GM23248 (cell line): ENCODE data around the gene KCNE1.

Experiments
- EZH2 ChIP-seq: fragments of 200-600 bp; sonication (generic); IDR thresholded peaks from 2 replicates; pipeline ENCODE4 v1.6.1; 2018; ENCODE audit warnings: antibody characterized with exemption, mild to moderate bottlenecking; ENCODE audit not compliant: insufficient read depth, poor library complexity, severe bottlenecking
- EZH2phosphoT487 ChIP-seq: fragments of 200-600 bp; sonication (generic); IDR thresholded peaks from 2 replicates; pipeline ENCODE4 v1.6.1; 2018; ENCODE audit warnings: antibody characterized with exemption, moderate library complexity, mild to moderate bottlenecking, low read depth; ENCODE audit not compliant: insufficient read depth

DNA sequence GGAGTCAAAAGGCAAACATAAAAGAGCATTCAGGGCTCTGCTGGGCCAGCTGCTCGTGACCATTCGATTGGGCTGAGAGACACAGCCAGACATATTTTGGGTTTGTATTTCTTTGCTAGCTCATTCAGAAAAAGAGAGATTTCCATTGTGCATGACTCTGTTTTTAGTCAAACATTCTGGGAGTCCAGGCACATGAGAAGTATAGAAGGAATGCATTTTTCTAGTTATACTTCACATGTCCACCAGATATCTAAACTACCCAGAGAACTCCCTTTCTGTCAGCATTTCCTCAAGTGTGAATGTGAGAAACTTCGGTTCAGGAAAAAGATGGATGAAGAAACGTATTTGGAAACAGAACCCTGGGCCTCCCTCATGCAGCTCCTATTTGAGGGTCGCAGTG is 6.3 kb upstream of the KCNE1 start:
- no peak for TF ChIP-seq EZH2phosphoT487
- TF ChIP-seq EZH2: no peak
